ES-I3 (cell line): ENCODE data around the gene RASSF1.
A peak's percentile ranks its signal among the peaks of the same experiment; 100 is the strongest.

Source experiments
- H3K36me3 ChIP-seq: 2 replicates; pipeline ENCODE4 v1.6.1; 2013; ENCODE audit warnings: mild to moderate bottlenecking, low read length, control low read depth, moderate library complexity; ENCODE audit not compliant: insufficient read depth
- H3K4me1 ChIP-seq: 2 replicates; pipeline ENCODE4 v1.6.1; 2013; ENCODE audit warnings: mild to moderate bottlenecking, control low read depth, low read length; ENCODE audit not compliant: insufficient read depth
- H3K9ac ChIP-seq: 2 replicates; pipeline ENCODE4 v1.6.1; 2013; ENCODE audit warnings: low read depth, mild to moderate bottlenecking, low read length, moderate library complexity
- H3K9me3 ChIP-seq: 2 replicates; pipeline ENCODE4 v1.6.1; 2013; ENCODE audit warnings: mild to moderate bottlenecking, low read length, moderate library complexity; ENCODE audit not compliant: control insufficient read depth, insufficient read depth

Gene RASSF1

GRCh38 chr3:50357481-50357880 is 16.8 kb upstream of the RASSF1 start:
- Histone ChIP-seq H3K36me3 (0 out of 2 replicates have a peak, but pooled peaks cover 2% of the 10 kb centered on the region), H3K4me1 (peaks cover 15% of the 10 kb centered on the region; the same call in 1 of the 2 replicates), H3K9ac (no peak overlapping the region), H3K9me3 (no peaks in the 10 kb centered on the region)

DNA sequence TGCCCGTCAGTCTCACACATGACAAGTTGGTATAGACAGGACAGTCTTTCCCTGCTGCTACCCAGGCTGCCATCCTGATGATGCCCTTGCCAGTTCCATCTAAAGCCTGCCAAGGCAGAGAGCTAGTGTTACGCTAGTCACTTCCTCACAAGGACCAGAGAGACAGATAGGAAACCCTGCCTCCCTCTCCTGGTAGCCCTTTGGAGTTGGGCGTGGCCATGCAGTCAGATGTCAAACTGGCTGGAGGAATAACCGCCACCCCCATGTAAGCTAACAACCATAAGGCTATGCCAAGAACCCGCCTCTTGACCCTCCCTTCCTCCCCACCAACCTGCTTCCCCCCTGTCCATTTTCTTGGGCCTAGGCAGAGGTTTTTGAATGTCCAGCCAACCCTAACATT is 15.9 kb upstream of the RASSF1 start:
- no peaks in the 10 kb centered on the region for H3K9me3 ChIP-seq
- no peak overlapping the region for H3K9ac ChIP-seq
- H3K4me1 ChIP-seq: peaks cover 15% of the 10 kb centered on the region; the same call in 1 of the 2 replicates
- H3K36me3 ChIP-seq: 0 out of 2 replicates have a peak, but pooled peaks cover 2% of the 10 kb centered on the region

GRCh38 chr3:50355829-50356552 is 15.4 kb upstream of the RASSF1 start:
- no peak overlapping the region for H3K9ac ChIP-seq
- 0 out of 2 replicates have a peak, but pooled peaks cover 2% of the 10 kb centered on the region for H3K36me3 ChIP-seq

GRCh38 chr3:50354850-50355249 is 14.2 kb upstream of the RASSF1 start:
- Histone ChIP-seq H3K36me3 (0 out of 2 replicates have a peak, but pooled peaks cover 2% of the 10 kb centered on the region), H3K9me3 (no peaks in the 10 kb centered on the region), H3K9ac (no peak overlapping the region), H3K4me1 (peaks cover 15% of the 10 kb centered on the region; the same call in 1 of the 2 replicates)

More at GRCh38 chr3:50355829-50356552, 15.4 kb upstream of the RASSF1 start:
- H3K4me1 ChIP-seq: peaks cover 15% of the 10 kb centered on the region; the same call in 1 of the 2 replicates
- H3K9me3 ChIP-seq: no peaks in the 10 kb centered on the region

- Histone ChIP-seq H3K9me3 (no peaks in the 10 kb centered on the region), H3K4me1 (peaks cover 15% of the 10 kb centered on the region; the same call in 1 of the 2 replicates), H3K9ac (no peak overlapping the region), H3K36me3 (0 out of 2 replicates have a peak, but pooled peaks cover 2% of the 10 kb centered on the region)
Measured at GRCh38 chr3:50354186-50354764, 13.6 kb upstream of the RASSF1 start.

DNA sequence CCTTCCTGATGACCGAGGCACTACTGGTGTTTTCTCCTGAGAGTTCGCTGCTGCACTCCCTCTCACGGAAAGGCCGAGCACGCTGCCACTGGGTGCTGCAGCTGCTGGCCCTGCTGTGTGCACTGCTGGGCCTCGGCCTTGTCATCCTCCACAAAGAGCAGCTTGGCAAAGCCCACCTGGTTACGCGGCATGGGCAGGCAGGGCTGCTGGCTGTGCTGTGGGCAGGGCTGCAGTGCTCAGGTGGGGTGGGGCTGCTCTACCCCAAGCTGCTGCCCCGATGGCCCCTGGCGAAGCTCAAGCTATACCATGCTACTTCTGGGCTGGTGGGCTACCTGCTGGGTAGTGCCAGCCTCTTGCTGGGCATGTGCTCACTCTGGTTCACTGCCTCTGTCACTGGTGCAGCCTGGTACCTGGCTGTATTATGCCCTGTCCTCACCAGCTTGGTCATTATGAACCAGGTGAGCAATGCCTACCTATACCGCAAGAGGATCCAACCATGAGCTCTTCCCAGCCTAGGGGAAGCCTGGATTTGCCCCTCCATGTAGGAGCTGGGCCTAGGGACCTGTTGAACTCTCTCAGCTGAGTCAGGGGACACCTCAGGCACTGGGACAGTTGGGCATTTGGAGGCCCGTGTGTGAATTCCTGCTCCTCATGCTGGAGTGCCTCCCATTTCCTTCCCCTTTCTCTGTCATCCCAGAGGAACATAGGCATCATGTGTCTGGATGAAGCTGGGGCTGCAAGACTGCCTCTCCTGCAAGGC is 12.8 kb upstream of the RASSF1 start:
- H3K9ac ChIP-seq: no peak overlapping the region
- H3K36me3 ChIP-seq: 0 out of 2 replicates have a peak, but pooled peaks cover 2% of the 10 kb centered on the region
- no peaks in the 10 kb centered on the region for H3K9me3 ChIP-seq
- H3K4me1 ChIP-seq: peaks cover 13% of the 10 kb centered on the region; the same call in 1 of the 2 replicates

DNA sequence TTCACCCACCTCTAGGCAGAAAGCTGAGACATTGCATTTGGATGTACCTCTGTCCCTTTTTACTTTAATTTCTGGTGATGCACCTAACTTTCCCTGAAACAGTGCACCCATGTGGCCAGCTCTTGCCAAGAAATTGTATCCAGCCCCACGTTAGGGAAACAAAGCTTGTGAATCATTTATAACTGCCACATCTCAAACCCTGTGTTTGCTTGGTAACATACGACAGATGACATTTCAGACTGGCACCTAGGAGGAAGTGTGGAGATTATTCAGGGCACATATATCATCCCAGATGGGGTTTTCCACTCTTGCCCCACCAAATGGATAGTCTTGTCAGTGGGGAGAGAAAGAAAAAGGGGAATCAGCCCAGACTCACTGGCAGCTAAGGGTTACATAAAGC is 12.1 kb upstream of the RASSF1 start:
- Histone ChIP-seq H3K36me3 (0 out of 2 replicates have a peak, but pooled peaks cover 2% of the 10 kb centered on the region), H3K4me1 (peaks cover 8% of the 10 kb centered on the region; the same call in 1 of the 2 replicates), H3K9ac (no peak overlapping the region), H3K9me3 (no peaks in the 10 kb centered on the region)

GRCh38 chr3:50351323-50351697 is 10.7 kb upstream of the RASSF1 start:
- H3K9ac ChIP-seq: peak overlapping the region; percentile 58; the same call in 1 of the 2 replicates

GRCh38 chr3:50350527-50351322 is 10.1 kb upstream of the RASSF1 start, which contains the start of the genes CYB561D2 and NPRL2:
Gene CYB561D2, plus strand, starts transcription at chr3:50350862. Its CDS starts 572 bp downstream, at chr3:50351434.
Gene NPRL2, minus strand, starts transcription at chr3:50350775. Its CDS starts 123 bp downstream, at chr3:50350652.
- no peaks in the 10 kb centered on the region for H3K4me1 ChIP-seq
- H3K9ac ChIP-seq: peak within 1 kb of the TSS; percentile 58
- H3K36me3 ChIP-seq: no peaks in the 10 kb centered on the region
- no peaks in the 10 kb centered on the region for H3K9me3 ChIP-seq

More at GRCh38 chr3:50351323-50351697, 10.7 kb upstream of the RASSF1 start:
- Histone ChIP-seq H3K4me1 (no peaks in the 10 kb centered on the region), H3K36me3 (no peaks in the 10 kb centered on the region), H3K9me3 (no peaks in the 10 kb centered on the region)

DNA sequence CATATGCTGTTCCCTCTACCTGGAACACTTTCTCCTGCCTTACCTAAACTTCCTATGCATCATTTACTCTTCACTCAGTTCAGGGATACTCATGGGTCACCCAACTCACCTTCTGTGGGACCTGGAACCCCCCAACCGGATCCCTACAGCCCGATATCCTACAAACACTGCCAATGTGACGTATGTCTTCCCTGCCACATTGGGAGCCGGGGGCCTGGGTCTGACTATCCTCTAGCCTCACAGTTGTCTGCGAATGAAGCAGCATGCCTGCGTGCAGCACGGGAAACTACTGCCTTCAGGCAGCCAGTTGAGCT is 9.5 kb upstream of the RASSF1 start:
- H3K4me1 ChIP-seq: no peaks in the 10 kb centered on the region
- H3K9ac ChIP-seq: peak overlapping the region; percentile 58
- no peaks in the 10 kb centered on the region for H3K9me3 ChIP-seq
- H3K36me3 ChIP-seq: no peaks in the 10 kb centered on the region

DNA sequence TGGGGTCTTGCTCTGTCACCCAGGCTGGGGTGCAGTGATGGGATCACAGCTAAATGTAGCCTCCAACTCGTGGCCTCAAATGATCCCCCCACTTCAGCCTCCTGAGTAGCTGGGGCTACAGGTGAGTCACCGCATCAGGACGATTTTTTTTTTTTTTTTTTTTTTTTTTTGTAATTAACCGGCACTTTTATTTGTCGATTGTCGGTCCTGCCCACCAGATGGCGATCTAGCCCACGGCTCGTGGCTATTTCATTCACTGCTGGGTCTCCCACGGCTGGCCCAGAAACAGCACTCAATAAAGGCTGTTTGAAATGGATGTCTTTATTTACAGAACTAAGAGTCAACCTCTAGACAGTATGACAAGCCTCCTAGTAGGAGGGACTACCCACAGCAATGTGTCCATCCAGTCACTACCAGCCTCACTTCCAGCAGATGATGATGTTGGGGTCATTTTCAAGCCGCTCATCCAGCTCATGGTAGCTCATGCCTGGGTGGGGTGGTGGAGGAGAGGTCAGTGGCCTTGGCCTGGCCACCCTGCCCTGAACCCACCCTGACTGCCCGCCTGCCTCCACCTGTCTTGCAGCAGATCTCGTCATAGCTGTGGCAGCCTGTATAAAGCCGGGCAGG is 6.7 kb upstream of the RASSF1 start:
- Histone ChIP-seq H3K4me1 (no peaks in the 10 kb centered on the region), H3K9me3 (no peaks in the 10 kb centered on the region), H3K36me3 (no peaks in the 10 kb centered on the region), H3K9ac (no peak overlapping the region)

GRCh38 chr3:50345586-50346234 is 5.1 kb upstream of the RASSF1 start, which contains the start of gene ZMYND10:
Gene ZMYND10, minus strand, starts transcription at chr3:50345732. Its CDS starts 153 bp downstream, at chr3:50345579.
- no peaks in the 10 kb centered on the region for H3K9me3 ChIP-seq
- no peaks in the 10 kb centered on the region for H3K36me3 ChIP-seq
- peak within 1 kb of the TSS; percentile 58; the same call in 1 of the 2 replicates for H3K9ac ChIP-seq
- H3K4me1 ChIP-seq: no peaks in the 10 kb centered on the region

DNA sequence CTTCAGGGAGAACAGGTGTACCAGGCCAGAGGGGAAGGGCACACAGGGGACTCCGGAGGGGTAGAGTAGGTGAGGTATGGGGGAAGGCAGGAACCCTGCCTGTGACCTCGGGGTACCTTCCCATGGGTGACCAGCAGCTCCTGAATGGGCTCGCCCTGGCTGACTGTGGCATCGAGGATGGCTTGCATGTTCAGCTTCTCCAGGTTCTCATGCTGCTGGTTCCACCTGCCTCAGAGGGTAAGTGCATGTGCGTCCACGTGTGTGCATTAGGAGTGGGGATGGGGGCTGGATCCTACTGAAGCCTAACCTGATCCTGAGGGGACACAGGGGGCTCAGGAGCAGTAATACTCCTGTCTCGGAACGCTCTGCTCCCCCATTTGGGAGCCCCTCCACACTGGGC is 4.4 kb upstream of the RASSF1 start:
- Histone ChIP-seq H3K36me3 (no peaks in the 10 kb centered on the region), H3K4me1 (no peaks in the 10 kb centered on the region), H3K9ac (peak overlapping the region; percentile 58; the same call in 1 of the 2 replicates), H3K9me3 (no peaks in the 10 kb centered on the region)
